Effector memory CD8-positive, alpha-beta T cell (primary cell): ENCODE data around the gene MND1.
A peak's percentile ranks its signal among the peaks of the same experiment; 100 is the strongest.

Experiments
- ATAC-seq: fragments of 150-1000 bp; cut with Tn5 transposase; replicated peaks from 2 replicates; pipeline ENCODE4 v1.10.0; 2021; ENCODE audit warnings: mild to moderate bottlenecking, moderate library complexity
- DNase-seq, 3 experiments: peaks; one replicate each; pipeline ENCODE4 v3.0.0; 2021
- H3K27ac Mint-ChIP-seq, 2 donors: one replicate each; pipeline ENCODE4 v1.8.0; 2022; ENCODE audit warnings: mild to moderate bottlenecking in 2 of 2, mixed read lengths in 2 of 2, moderate library complexity in 2 of 2
- H3K27me3 Mint-ChIP-seq, 2 donors: one replicate each; pipeline ENCODE4 v1.8.0; 2022; ENCODE audit warnings: mixed read lengths in 2 of 2
- H3K36me3 Mint-ChIP-seq: one replicate; pipeline ENCODE4 v1.8.0; 2022; ENCODE audit warnings: mild to moderate bottlenecking, moderate library complexity, mixed read lengths; ENCODE audit not compliant: insufficient read depth
- H3K4me1 Mint-ChIP-seq, 2 donors: one replicate each; pipeline ENCODE4 v1.8.0; 2022; ENCODE audit warnings: low read depth in 2 of 2, mixed read lengths in 2 of 2
- H3K4me3 Mint-ChIP-seq, 2 donors: one replicate each; pipeline ENCODE4 v1.8.0; 2022; ENCODE audit warnings: mild to moderate bottlenecking in 2 of 2, mixed read lengths in 2 of 2, moderate library complexity in 2 of 2
- H3K9me3 Mint-ChIP-seq, 2 donors: one replicate each; pipeline ENCODE4 v1.8.0; 2022; ENCODE audit warnings: mixed read lengths in 2 of 2
- total RNA-seq, 9 experiments: gene quantifications; one replicate each; lab custom pipeline; 2026; lab: John Stamatoyannopoulos, UW

Gene MND1, protein sequence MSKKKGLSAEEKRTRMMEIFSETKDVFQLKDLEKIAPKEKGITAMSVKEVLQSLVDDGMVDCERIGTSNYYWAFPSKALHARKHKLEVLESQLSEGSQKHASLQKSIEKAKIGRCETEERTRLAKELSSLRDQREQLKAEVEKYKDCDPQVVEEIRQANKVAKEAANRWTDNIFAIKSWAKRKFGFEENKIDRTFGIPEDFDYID
- 0 to 0.13 (median 0) reads per million in 9 experiments for total RNA-seq

DNA sequence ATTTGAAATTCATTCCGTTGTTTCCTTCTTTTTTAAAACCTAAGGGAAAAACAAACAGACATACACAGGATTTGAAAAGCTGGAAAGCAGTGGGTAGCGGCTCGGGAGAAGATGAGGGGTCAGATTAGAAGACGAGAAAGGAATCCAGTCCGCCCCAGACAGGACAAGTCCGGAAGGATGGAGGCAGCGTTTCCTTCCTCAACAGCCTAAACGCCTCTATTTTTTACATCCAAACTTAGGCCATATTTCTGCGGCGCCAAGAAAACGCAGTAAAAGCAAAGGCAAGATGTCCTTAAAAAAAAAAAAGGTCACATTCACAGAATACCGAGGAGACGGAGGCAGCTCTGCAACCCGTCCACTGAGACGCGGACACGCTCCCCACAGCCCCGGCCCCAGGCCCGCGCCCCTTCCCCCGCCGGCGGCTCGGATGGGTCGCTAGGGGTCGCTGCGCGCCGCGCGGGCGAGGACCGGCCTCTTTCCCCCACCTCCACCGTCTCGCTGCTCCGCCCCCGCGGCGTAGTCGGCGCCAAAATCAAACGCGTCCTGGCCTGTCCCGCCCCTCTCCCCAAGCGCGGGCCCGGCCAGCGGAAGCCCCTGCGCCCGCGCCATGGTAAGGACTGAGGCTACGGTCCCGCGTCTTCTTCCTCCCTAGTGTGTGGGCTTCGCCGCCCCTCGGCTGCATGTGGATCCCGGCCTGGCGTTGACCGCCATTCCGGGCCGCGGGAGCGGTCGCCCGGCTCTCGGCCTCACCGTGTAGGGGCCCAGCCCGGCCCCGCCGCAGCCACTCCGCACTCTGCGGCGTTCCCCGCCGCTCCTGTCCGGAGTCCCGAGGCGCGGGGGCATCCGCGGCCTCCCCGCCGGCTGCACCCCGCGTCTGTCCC, at the start of gene MND1:
Gene MND1 (plus strand): TSS at position 558 of the 881 bp plus-strand sequence. CDS start 50 bp downstream, at position 608.
- peak; percentile 95 for ATAC-seq
- H3K9me3 Mint-ChIP-seq: no peaks in the 10 kb centered on the region

DNA sequence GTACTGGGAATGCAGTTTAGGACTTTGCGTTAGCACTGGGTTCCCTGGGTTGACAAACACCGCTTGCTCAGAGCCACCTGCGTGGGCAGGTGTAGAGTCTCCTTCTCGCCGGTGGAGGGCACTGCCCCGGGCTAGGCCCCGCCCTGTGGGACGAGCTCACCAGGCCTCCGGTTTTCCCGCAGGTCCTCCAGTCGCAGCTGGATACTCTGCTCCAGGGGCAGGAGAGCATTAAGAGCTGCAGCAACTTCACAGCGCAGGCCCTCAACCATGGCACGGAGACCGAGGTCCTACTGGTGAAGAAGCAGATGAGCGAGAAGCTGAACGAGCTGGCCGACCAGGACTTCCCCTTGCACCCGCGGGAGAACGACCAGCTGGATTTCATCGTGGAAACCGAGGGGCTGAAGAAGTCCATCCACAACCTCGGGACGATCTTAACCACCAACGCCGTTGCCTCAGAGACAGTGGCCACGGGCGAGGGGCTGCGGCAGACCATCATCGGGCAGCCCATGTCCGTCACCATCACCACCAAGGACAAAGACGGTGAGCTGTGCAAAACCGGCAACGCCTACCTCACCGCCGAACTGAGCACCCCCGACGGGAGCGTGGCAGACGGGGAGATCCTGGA, 49.2 kb upstream of the MND1 start:
- DNase-seq (no peak), ATAC-seq (no peak)
- no peak overlapping the region for H3K4me3 Mint-ChIP-seq
- peaks cover 3% of the 10 kb centered on the region for H3K36me3 Mint-ChIP-seq
- no peaks in the 10 kb centered on the region for H3K4me1 Mint-ChIP-seq
- no peak overlapping the region for H3K27ac Mint-ChIP-seq
- peaks cover 2 to 7% of the 10 kb centered on the region in 2 donors for H3K9me3 Mint-ChIP-seq
- peaks cover 29% of the 10 kb centered on the region in 2 donors for H3K27me3 Mint-ChIP-seq

More for the DNA sequence above, at the start of gene MND1:
- peaks cover 35 to 42% of the 10 kb centered on the region in 2 donors for H3K27me3 Mint-ChIP-seq
- peaks cover 3% of the 10 kb centered on the region for H3K36me3 Mint-ChIP-seq
- H3K27ac Mint-ChIP-seq: peak within 1 kb of the TSS in 1 of 2 donors; percentile 20
- peak; percentile 88 to 90 (median 88) for DNase-seq
- H3K4me1 Mint-ChIP-seq: peaks cover 3 to 4% of the 10 kb centered on the region in 2 donors
- H3K4me3 Mint-ChIP-seq: peak within 1 kb of the TSS; percentile 87 to 90

DNA sequence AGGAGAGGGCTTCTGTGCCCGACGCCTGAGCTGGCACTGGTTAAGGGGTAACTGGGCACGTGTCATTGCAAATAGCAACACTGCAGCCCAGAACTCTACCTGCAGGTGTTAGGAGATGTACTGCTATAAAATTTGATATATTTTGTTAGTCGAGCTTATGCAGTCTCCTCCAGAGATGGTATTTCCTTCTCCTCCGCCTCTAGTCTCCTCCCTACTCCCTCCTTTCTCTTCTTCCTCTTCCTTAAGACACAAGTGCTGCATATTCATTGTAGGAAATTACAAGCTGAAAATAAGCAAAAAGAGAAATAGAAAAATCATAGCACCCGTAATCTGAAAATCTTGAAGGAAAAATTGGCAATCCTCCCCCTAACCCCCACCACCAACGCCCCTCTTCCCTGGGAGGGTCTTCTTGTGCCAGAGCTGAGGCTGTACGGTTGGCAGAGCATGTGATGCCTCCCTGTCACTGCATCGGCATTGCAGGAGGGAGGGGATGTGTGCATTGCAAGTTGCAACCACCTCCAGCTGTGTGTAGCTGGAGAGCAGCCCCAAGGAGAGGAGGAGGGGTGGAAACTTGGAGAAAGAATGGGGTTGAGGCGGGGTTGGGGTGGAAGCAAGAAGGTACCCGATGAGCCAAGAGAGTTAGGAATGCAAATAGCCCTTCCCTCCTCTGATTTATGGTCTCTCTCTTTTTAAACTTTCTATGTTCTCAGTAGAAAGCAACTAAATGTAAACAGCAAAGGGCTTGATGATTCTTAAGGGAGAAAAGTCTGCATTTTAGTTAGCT, 48.3 kb upstream of the MND1 start:
- peaks cover 2 to 7% of the 10 kb centered on the region in 2 donors for H3K9me3 Mint-ChIP-seq
- no peak overlapping the region for H3K27ac Mint-ChIP-seq
- no peak for DNase-seq
- no peaks in the 10 kb centered on the region for H3K4me1 Mint-ChIP-seq
- H3K27me3 Mint-ChIP-seq: peaks cover 30% of the 10 kb centered on the region in 2 donors
- H3K4me3 Mint-ChIP-seq: no peak overlapping the region
- peaks cover 3% of the 10 kb centered on the region for H3K36me3 Mint-ChIP-seq
- no peak for ATAC-seq

DNA sequence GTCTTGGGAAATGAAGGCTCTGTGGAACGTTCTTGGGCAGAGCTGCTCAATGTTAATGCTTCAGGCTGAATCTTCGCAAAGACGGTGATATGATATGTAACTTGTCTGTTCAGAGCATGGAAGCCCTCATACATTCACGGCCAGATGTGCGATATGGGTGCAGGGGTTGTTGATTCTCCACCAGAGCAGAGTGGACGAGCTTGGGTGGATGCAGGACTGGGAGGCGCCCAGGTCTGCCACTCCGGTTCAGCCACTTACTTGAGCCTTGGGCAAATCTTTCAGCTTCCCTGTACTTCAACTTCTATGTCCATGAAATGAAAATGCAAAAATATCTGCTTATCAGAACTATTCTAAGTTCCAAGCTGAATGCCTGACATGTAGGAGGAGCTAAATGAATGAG, 47.4 kb upstream of the MND1 start:
- no peak for ATAC-seq
- H3K27me3 Mint-ChIP-seq: peaks cover 38 to 39% of the 10 kb centered on the region in 2 donors

DNA sequence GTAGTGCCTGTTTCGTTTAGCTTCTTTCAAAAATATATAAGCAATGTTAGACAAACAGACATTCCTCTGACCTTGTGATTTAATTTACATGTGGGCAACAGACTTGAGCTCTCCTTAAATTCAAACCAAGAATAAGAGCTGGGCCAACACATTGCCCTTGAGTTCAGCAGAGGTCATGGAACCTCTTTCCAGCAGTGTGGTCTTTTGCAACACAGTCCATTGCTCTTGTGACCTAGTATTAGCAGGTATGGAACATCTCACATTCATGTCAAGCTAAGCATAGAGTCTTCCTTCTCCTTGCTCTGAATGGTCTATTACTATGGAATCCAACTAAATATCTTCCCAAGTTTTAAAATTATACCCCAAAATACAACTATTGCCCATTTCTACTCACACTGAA, 33.7 kb upstream of the MND1 start:
- Mint-ChIP-seq H3K4me1 (no peaks in the 10 kb centered on the region), H3K9me3 (no peaks in the 10 kb centered on the region), H3K27me3 (peaks cover 9 to 15% of the 10 kb centered on the region in 2 donors), H3K27ac (no peak overlapping the region), H3K36me3 (no peaks in the 10 kb centered on the region), H3K4me3 (no peak overlapping the region)
- ATAC-seq: no peak
- DNase-seq: no peak

More for the DNA sequence above, 47.4 kb upstream of the MND1 start:
- H3K4me3 Mint-ChIP-seq: no peak overlapping the region
- peaks cover 3% of the 10 kb centered on the region for H3K36me3 Mint-ChIP-seq
- no peaks in the 10 kb centered on the region for H3K4me1 Mint-ChIP-seq
- DNase-seq: no peak
- H3K9me3 Mint-ChIP-seq: peaks cover 2 to 7% of the 10 kb centered on the region in 2 donors
- H3K27ac Mint-ChIP-seq: no peak overlapping the region

DNA sequence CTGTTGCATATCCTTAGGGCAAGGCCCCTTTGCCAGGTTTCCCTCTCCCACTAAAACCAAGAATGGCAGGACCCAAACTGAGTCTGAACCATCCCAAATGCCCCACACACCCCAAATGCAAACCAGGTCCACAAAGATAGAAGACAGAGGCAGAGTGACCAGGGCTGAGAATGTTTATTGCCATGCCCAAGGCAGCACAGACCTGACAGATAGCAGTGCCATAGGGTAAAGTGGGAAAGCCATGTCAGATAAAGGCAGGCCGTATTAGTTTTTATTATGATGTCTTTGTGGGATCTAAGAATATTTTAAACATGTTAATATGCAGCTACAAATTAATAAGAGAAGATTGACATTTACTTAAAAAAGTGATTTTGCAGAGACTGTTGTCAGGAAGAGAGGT, 29.6 kb upstream of the MND1 start:
- Mint-ChIP-seq H3K36me3 (no peaks in the 10 kb centered on the region), H3K4me1 (no peaks in the 10 kb centered on the region), H3K9me3 (no peaks in the 10 kb centered on the region), H3K4me3 (no peak overlapping the region), H3K27ac (no peak overlapping the region), H3K27me3 (peaks cover 10 to 14% of the 10 kb centered on the region in 2 donors)
- ATAC-seq (no peak), DNase-seq (no peak)

DNA sequence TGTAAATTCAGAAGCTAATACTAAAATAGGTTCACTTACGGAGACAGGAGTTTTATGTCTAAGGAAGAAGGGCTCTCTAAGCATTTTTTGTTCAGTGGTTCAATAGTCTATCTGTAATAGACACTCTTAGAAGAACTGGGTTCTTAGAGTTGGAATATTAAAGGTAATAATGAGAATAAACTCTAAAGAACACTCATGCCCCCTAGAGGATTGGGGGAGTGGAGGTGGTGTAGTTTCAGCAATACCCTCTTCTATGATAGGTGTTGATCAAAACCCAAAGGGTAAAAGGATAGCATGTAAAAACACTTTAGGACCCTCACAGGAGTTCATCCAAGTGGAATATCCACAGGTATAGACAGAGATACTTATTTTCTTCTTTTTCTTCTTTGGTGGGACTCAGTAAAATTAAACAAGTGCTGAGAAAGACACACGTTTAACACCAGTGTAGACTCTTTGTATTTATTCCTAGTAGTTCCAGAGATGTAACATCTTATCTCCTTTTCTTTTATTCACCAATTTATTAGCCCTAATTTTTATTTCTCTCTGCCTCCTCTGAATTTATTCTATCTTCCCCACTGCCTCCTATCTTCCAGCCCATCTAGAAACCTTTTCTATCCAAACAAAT, 25.7 kb upstream of the MND1 start:
- H3K4me1 Mint-ChIP-seq: no peaks in the 10 kb centered on the region
- no peaks in the 10 kb centered on the region for H3K36me3 Mint-ChIP-seq
- ATAC-seq: peak; percentile 46
- no peaks in the 10 kb centered on the region for H3K9me3 Mint-ChIP-seq
- no peak overlapping the region for H3K4me3 Mint-ChIP-seq
- peaks cover 20 to 34% of the 10 kb centered on the region in 2 donors for H3K27me3 Mint-ChIP-seq
- no peak overlapping the region for H3K27ac Mint-ChIP-seq
- DNase-seq: no peak

DNA sequence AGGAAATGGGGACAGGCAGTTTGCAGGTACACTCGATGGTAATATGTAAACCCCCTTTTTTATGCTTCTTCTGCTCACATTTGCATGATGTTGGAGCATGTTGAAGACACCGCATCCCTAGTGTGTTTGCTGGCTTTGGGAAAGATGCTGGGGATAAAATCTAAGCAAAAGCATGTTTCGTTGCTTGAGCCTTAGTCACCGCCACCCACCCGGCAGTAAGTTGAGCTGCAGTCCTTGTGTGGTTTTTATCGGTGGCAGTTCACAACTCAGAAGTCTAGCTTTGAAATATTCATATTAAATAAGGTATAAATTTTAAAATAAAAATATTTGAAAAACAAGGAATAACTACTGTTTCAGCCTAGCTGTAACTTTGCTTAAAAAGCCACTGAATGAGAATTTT, 21.7 kb upstream of the MND1 start:
- Mint-ChIP-seq H3K9me3 (no peaks in the 10 kb centered on the region), H3K36me3 (no peaks in the 10 kb centered on the region), H3K27ac (no peak overlapping the region), H3K27me3 (peaks cover 41 to 53% of the 10 kb centered on the region in 2 donors), H3K4me1 (no peaks in the 10 kb centered on the region), H3K4me3 (no peak overlapping the region)
- DNase-seq: no peak
- no peak for ATAC-seq

DNA sequence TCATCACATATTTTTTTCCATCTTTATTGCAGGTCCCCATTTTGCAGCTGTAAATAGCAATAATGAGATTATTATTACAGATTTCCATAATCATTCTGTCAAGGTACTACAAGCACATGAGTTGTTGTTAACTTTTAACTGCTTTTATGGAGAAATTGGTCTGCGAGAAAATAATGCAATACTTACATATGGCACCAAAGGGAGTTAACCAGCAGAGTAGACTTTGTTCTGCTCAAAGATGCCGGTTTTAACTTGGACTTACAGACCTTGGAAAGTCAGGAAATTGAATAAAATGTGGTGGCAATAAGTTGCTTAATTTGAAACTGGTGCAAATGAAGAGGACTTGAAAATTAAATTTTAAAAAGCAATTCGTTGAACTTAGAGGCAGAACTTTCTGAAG, 20.4 kb upstream of the MND1 start:
- Mint-ChIP-seq H3K36me3 (no peaks in the 10 kb centered on the region), H3K27me3 (peaks cover 41 to 54% of the 10 kb centered on the region in 2 donors), H3K4me3 (no peak overlapping the region), H3K27ac (no peak overlapping the region), H3K9me3 (no peaks in the 10 kb centered on the region), H3K4me1 (no peaks in the 10 kb centered on the region)
- ATAC-seq (no peak), DNase-seq (no peak)

DNA sequence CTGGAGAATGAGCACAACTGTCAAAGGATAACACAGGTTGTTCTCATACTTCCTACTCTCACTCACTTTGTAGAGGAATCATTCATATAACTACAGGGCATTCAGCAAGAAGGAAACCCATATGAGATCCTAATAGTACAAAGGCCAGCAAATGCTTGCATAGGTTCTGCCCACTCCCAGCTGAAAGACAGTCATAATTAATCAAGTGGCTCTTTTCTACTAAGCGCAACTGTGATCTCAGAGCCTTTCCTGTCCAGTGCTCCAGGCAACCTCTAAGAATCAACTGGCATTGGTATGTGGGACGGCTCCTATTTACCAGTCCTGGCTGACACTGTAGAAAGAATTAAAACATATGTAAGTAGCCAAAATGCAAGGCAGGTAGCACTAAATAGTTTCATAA, 18.9 kb upstream of the MND1 start:
- no peak overlapping the region for H3K27ac Mint-ChIP-seq
- peaks cover 32 to 40% of the 10 kb centered on the region in 2 donors for H3K27me3 Mint-ChIP-seq
- H3K36me3 Mint-ChIP-seq: no peaks in the 10 kb centered on the region
- DNase-seq (no peak), ATAC-seq (no peak)
- H3K9me3 Mint-ChIP-seq: no peaks in the 10 kb centered on the region
- H3K4me1 Mint-ChIP-seq: no peaks in the 10 kb centered on the region
- H3K4me3 Mint-ChIP-seq: no peak overlapping the region

DNA sequence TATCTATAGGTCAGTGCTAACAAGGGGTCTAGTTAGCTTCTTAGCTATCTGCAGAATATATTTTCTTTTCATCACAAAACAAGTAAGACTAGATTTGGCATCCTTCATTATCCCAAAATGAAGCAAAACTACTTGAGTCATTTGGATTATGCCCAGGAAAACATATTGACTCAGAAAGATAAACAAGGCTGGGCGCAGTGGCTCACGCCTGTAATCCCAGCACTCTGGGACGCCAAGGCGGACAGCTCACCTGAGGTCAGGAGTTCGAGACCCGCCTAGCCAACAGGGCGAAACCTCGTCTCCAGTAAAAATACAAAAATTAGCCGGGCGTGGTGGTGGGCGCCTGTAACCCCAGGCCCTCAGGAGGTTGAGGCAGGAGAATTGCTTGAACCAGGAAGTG, 18.0 kb upstream of the MND1 start:
- ATAC-seq (no peak), DNase-seq (no peak)
- Mint-ChIP-seq H3K9me3 (no peaks in the 10 kb centered on the region), H3K36me3 (no peaks in the 10 kb centered on the region), H3K27me3 (peaks cover 28 to 34% of the 10 kb centered on the region in 2 donors), H3K4me1 (no peaks in the 10 kb centered on the region), H3K4me3 (no peak overlapping the region), H3K27ac (no peak overlapping the region)

DNA sequence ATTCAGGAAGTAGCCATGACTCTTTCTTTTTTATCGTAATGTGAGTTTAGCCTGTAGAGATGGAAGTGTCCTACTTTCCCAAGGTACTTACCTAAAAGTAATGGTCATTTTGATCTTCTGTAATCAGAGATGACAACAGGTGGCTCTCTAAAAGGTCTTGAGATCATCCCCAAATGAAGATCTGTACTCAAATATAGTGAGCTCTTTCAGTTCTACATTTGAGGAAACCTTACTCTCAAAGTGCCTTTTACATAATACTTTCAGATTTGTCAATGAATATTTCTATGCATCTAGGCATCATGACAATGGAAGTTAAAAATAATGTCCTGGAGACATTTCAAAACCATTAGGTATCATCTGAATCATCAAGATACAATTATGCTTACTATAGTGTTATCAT, 17.2 kb upstream of the MND1 start:
- H3K27me3 Mint-ChIP-seq: peaks cover 28 to 34% of the 10 kb centered on the region in 2 donors

More for the DNA sequence above, 17.2 kb upstream of the MND1 start:
- DNase-seq (no peak), ATAC-seq (no peak)
- Mint-ChIP-seq H3K36me3 (no peaks in the 10 kb centered on the region), H3K4me1 (no peaks in the 10 kb centered on the region), H3K27ac (no peak overlapping the region), H3K4me3 (no peak overlapping the region), H3K9me3 (no peaks in the 10 kb centered on the region)
